HepG2 (cell line): ENCODE results near the gene COQ8A.

Experiments used
- CREB1 ChIP-seq, 2 experiments: fragments of 450-650 bp in 1 of 2; IDR thresholded peaks; 2 replicates each; pipeline ENCODE4 v1.6.1; 2016 to 2017; ENCODE audit warnings: control low read depth in 1 of 2, mild to moderate bottlenecking in 1 of 2, missing compliant biosample characterization in 1 of 2, missing genetic modification characterization in 1 of 2
- MAFK ChIP-seq, 2 experiments: IDR thresholded peaks in 1 of 2; conservative IDR thresholded peaks in 1 of 2; 2 replicates each; pipeline ENCODE4 v1.6.1; 2011; ENCODE audit warnings: improper control_type of control experiment in 2 of 2, low read length in 2 of 2
- SMAD3 ChIP-seq: sonication (generic); formaldehyde crosslinking; IDR thresholded peaks from 2 replicates; pipeline ENCODE4 v1.4.0; 2020; ENCODE audit warnings: missing genetic modification reagents
- TAF1 ChIP-seq: sonication (generic); formaldehyde crosslinking; IDR thresholded peaks from 2 replicates; pipeline ENCODE4 v1.4.0; 2020; ENCODE audit warnings: missing genetic modification reagents
- TCF7L2 ChIP-seq: IDR thresholded peaks from 2 replicates; pipeline ENCODE4 v1.6.1; 2011; ENCODE audit warnings: mild to moderate bottlenecking, low read depth, low read length, moderate library complexity
- ZFX ChIP-seq: sonication (generic); formaldehyde crosslinking; IDR thresholded peaks from 2 replicates; pipeline ENCODE4 v1.4.0; 2020; ENCODE audit warnings: mild to moderate bottlenecking, low read depth, missing genetic modification reagents, moderate library complexity
- ZMYM4 ChIP-seq: sonication (generic); formaldehyde crosslinking; IDR thresholded peaks from 2 replicates; pipeline ENCODE4 v1.8.1; 2023; ENCODE audit warnings: mild to moderate bottlenecking, missing genetic modification reagents
- ZNF24 ChIP-seq: fragments of 450-650 bp; IDR thresholded peaks from 2 replicates; pipeline ENCODE4 v1.6.1; 2017; ENCODE audit warnings: antibody characterized with exemption, mild to moderate bottlenecking
- ZNF274 ChIP-seq: sonication (generic); formaldehyde crosslinking; IDR thresholded peaks from 2 replicates; pipeline ENCODE4 v1.5.1; 2020; ENCODE audit warnings: mild to moderate bottlenecking, missing genetic modification reagents
- TF ChIP-seq, protein P1 (sequence below): sonication (generic); formaldehyde crosslinking; IDR thresholded peaks from 2 replicates; pipeline ENCODE4 v1.5.0; 2020; ENCODE audit warnings: mild to moderate bottlenecking, missing genetic modification reagents, moderate library complexity

GRCh38 chr1:226962421-226963391, 22.6 kb downstream of the COQ8A start:
- TF ChIP-seq, protein P1, sequence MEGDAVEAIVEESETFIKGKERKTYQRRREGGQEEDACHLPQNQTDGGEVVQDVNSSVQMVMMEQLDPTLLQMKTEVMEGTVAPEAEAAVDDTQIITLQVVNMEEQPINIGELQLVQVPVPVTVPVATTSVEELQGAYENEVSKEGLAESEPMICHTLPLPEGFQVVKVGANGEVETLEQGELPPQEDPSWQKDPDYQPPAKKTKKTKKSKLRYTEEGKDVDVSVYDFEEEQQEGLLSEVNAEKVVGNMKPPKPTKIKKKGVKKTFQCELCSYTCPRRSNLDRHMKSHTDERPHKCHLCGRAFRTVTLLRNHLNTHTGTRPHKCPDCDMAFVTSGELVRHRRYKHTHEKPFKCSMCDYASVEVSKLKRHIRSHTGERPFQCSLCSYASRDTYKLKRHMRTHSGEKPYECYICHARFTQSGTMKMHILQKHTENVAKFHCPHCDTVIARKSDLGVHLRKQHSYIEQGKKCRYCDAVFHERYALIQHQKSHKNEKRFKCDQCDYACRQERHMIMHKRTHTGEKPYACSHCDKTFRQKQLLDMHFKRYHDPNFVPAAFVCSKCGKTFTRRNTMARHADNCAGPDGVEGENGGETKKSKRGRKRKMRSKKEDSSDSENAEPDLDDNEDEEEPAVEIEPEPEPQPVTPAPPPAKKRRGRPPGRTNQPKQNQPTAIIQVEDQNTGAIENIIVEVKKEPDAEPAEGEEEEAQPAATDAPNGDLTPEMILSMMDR (CRISPR knock-in tag), result no peak
- TF ChIP-seq CREB1 (IDR thresholded peaks at IDR 0.05) (no peak), CREB1 (CRISPR knock-in tag; IDR thresholded peaks at IDR 0.05) (no peak), TCF7L2 (no peak), MAFK (conservative IDR thresholded peaks at IDR 0.05 in 1 of 2, IDR thresholded peaks at IDR 0.05 in 1 of 2; ENCODE audit: low read length in 2 of 2) (no peak), ZNF274 (CRISPR knock-in tag) (no peak), ZNF24 (no peak), ZMYM4 (no peak), SMAD3 (no peak), ZFX (CRISPR knock-in tag) (no peak), TAF1 (CRISPR knock-in tag) (no peak)
